GM23338 (cell line): ENCODE results near the gene ATG7. TPM values are rescaled to one million over a fixed set of nuclear protein-coding genes. Genes with fewer than 3 reads are reported as not detected.

Source experiments
- ATAC-seq: fragments of 200-7000 bp; cut with Tn5 transposase; 3 replicates; pipeline ENCODE4 v1.9.1; 2020
- DNase-seq: peaks from one replicate; pipeline ENCODE4 v3.0.0-alpha.2; 2015; ENCODE audit warnings: low spot score
- H2AFZ ChIP-seq: fragments of 200-600 bp; sonication (generic); 2 replicates; pipeline ENCODE4 v1.8.0; 2016; ENCODE audit warnings: antibody characterized with exemption, mild to moderate bottlenecking, moderate library complexity
- H3F3A ChIP-seq: fragments of 200-600 bp; sonication (generic); replicated peaks from 2 replicates; pipeline ENCODE4 v1.8.0; 2017; ENCODE audit warnings: antibody characterized with exemption, mixed run types, low read depth
- H3K27ac ChIP-seq: fragments of 200-600 bp; sonication (generic); 2 replicates; pipeline ENCODE4 v1.6.1; 2016; ENCODE audit warnings: low read depth
- H3K27me3 ChIP-seq: fragments of 200-600 bp; sonication (generic); 2 replicates; pipeline ENCODE4 v1.8.0; 2016; ENCODE audit warnings: mild to moderate bottlenecking, mixed run types, moderate library complexity; ENCODE audit not compliant: insufficient read depth
- H3K36me3 ChIP-seq: fragments of 200-600 bp; sonication (generic); 2 replicates; pipeline ENCODE4 v1.8.0; 2016; ENCODE audit warnings: mild to moderate bottlenecking; ENCODE audit not compliant: insufficient read depth
- H3K4me1 ChIP-seq: fragments of 200-600 bp; sonication (generic); 2 replicates; pipeline ENCODE4 v1.8.0; 2016; ENCODE audit warnings: mild to moderate bottlenecking, moderate library complexity; ENCODE audit not compliant: insufficient read depth
- H3K4me2 ChIP-seq: fragments of 200-600 bp; sonication (generic); 2 replicates; pipeline ENCODE4 v1.7.1; 2017; ENCODE audit warnings: mixed run types
- H3K4me3 ChIP-seq: fragments of 200-600 bp; sonication (generic); 2 replicates; pipeline ENCODE4 v1.6.1; 2016; ENCODE audit warnings: mixed run types
- H3K79me2 ChIP-seq: fragments of 200-600 bp; sonication (generic); replicated peaks from 2 replicates; pipeline ENCODE4 v1.8.0; 2017; ENCODE audit warnings: mild to moderate bottlenecking; ENCODE audit not compliant: insufficient read depth
- H3K9me2 ChIP-seq: fragments of 200-600 bp; sonication (generic); 2 replicates; pipeline ENCODE4 v1.8.0; 2017; ENCODE audit not compliant: insufficient read depth
- H4K20me1 ChIP-seq: fragments of 200-600 bp; sonication (generic); replicated peaks from 2 replicates; pipeline ENCODE4 v1.8.0; 2017; ENCODE audit warnings: mild to moderate bottlenecking; ENCODE audit not compliant: insufficient read depth
- H3K27ac Mint-ChIP-seq: 2 replicates; pipeline ENCODE4 v1.8.0; 2020; ENCODE audit warnings: inconsistent platforms, mild to moderate bottlenecking, moderate library complexity, mixed read lengths
- H3K27me3 Mint-ChIP-seq: 3 replicates; pipeline ENCODE4 v1.8.0; 2022; ENCODE audit warnings: low read depth, mild to moderate bottlenecking, moderate library complexity, mixed read lengths, inconsistent platforms; ENCODE audit not compliant: insufficient read depth, poor library complexity
- H3K36me3 Mint-ChIP-seq: 3 replicates; pipeline ENCODE4 v1.8.0; 2021; ENCODE audit warnings: low read depth, mild to moderate bottlenecking, inconsistent platforms, moderate library complexity, mixed read lengths
- H3K4me1 Mint-ChIP-seq: 3 replicates; pipeline ENCODE4 v1.8.0; 2020; ENCODE audit warnings: mild to moderate bottlenecking, inconsistent platforms, mixed read lengths
- H3K4me3 Mint-ChIP-seq: 3 replicates; pipeline ENCODE4 v1.8.0; 2021; ENCODE audit warnings: moderate library complexity, mild to moderate bottlenecking, inconsistent platforms, mixed read lengths
- H3K9me3 Mint-ChIP-seq: 3 replicates; pipeline ENCODE4 v1.8.0; 2020; ENCODE audit warnings: moderate library complexity, mild to moderate bottlenecking, inconsistent platforms, mixed read lengths
- CREB1 ChIP-seq: fragments of 250-450 bp; sonication (Bioruptor Pico); IDR thresholded peaks from 2 replicates; pipeline ENCODE4 v1.5.0; 2020; ENCODE audit warnings: low read depth, mild to moderate bottlenecking, moderate library complexity
- EZH2 ChIP-seq: fragments of 200-600 bp; sonication (generic); IDR thresholded peaks from one replicate; pipeline ENCODE4 v1.8.0; 2017; ENCODE audit warnings: antibody characterized with exemption, mild to moderate bottlenecking, low read depth; ENCODE audit not compliant: unreplicated experiment
- EZH2phosphoT487 ChIP-seq: fragments of 200-600 bp; sonication (generic); IDR thresholded peaks from one replicate; pipeline ENCODE4 v1.8.1; 2018; ENCODE audit warnings: antibody characterized with exemption; ENCODE audit not compliant: unreplicated experiment
- JUNB ChIP-seq: IDR thresholded peaks from one replicate; pipeline ENCODE4 v1.6.1; 2016; ENCODE audit warnings: antibody characterized with exemption; ENCODE audit not compliant: unreplicated experiment
- NANOG ChIP-seq: IDR thresholded peaks from 2 replicates; pipeline ENCODE4 v1.6.1; 2016; ENCODE audit warnings: antibody characterized with exemption, borderline replicate concordance
- POLR2AphosphoS5 ChIP-seq: IDR thresholded peaks from 2 replicates; pipeline ENCODE4 v1.6.1; 2016; ENCODE audit warnings: antibody characterized with exemption, low read depth
- STAT1 ChIP-seq: IDR thresholded peaks from one replicate; pipeline ENCODE4 v1.6.1; 2016; ENCODE audit warnings: antibody characterized with exemption; ENCODE audit not compliant: unreplicated experiment
- ZNF331 ChIP-seq: fragments of 250-450 bp; sonication (Bioruptor Pico); IDR thresholded peaks from 2 replicates; pipeline ENCODE4 v1.5.0; 2020; ENCODE audit warnings: low read depth, mild to moderate bottlenecking, moderate library complexity
- polyA plus RNA-seq: library from polyadenylated mRNA; unstranded; fragments of >200 nt; fragmentation: Nextera tagmentation; extraction: Ambion mirVana; gene quantifications from 2 replicates; pipeline ENCODE4 v1.2.1, GENCODE V29; 2016
- total RNA-seq: library from RNA; depleted of rRNA; stranded (reverse); fragments of >200 nt; shearing (Covaris generic); gene quantifications from 2 replicates; pipeline ENCODE4 v1.2.3, GENCODE V29; 2014
- TF ChIP-seq, protein P1 (sequence below): IDR thresholded peaks from 2 replicates; pipeline ENCODE4 v1.6.1; 2016; ENCODE audit warnings: antibody characterized with exemption
- TF ChIP-seq, protein P2 (sequence below): IDR thresholded peaks from one replicate; pipeline ENCODE4 v1.6.1; 2018; ENCODE audit warnings: antibody characterized with exemption; ENCODE audit not compliant: unreplicated experiment
- TF ChIP-seq, protein P3 (sequence below), 2 experiments: fragments of 200-600 bp in 1 of 2; sonication (generic) in 1 of 2; conservative IDR thresholded peaks; 2 replicates each; pipeline versions ENCODE4 v1.5.1 to v1.6.1; 2016 to 2017; ENCODE audit warnings: antibody characterized with exemption in 2 of 2, low read depth in 2 of 2, mild to moderate bottlenecking in 2 of 2, moderate library complexity in 1 of 2

Gene ATG7
- total and polyA plus RNA-seq, 2 experiments from 2014 or later = 16.2 to 36.7 TPM

DNA sequence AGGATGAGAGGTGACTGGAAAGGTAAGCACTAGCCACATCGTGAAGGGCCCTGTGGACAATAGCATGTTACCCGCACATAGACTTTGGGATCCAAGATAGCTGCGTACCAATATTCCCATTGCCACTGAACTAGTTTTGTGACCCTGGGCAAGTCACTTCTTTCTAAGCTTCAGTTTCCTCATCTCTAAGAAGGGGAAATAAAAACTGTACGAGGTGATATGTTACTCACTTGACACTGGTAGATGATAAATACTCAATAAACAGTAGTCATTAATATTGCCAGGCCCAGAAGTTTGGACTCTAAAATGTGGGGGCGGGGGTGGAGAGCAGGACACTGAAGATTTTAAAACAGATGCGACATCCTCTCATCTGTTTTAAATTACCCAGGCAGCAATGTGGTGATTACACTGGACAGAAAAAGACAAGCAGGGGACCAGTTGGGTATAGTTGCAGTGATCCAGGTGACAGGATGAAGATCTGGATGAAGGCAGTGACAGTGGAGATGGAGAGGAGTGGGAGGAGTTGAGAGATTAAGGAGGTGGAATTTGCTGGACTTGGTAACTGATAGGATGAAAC lies 2.5 kb downstream of the ATG7 start (continued):
- TF ChIP-seq, protein P1, sequence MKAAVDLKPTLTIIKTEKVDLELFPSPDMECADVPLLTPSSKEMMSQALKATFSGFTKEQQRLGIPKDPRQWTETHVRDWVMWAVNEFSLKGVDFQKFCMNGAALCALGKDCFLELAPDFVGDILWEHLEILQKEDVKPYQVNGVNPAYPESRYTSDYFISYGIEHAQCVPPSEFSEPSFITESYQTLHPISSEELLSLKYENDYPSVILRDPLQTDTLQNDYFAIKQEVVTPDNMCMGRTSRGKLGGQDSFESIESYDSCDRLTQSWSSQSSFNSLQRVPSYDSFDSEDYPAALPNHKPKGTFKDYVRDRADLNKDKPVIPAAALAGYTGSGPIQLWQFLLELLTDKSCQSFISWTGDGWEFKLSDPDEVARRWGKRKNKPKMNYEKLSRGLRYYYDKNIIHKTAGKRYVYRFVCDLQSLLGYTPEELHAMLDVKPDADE = no peak
- no peak for TF ChIP-seq POLR2AphosphoS5
- TF ChIP-seq NANOG = no peak
- TF ChIP-seq CREB1 (CRISPR knock-in tag) = no peak
- no peak for TF ChIP-seq JUNB
- TF ChIP-seq EZH2 = no peak
- TF ChIP-seq, protein P2, sequence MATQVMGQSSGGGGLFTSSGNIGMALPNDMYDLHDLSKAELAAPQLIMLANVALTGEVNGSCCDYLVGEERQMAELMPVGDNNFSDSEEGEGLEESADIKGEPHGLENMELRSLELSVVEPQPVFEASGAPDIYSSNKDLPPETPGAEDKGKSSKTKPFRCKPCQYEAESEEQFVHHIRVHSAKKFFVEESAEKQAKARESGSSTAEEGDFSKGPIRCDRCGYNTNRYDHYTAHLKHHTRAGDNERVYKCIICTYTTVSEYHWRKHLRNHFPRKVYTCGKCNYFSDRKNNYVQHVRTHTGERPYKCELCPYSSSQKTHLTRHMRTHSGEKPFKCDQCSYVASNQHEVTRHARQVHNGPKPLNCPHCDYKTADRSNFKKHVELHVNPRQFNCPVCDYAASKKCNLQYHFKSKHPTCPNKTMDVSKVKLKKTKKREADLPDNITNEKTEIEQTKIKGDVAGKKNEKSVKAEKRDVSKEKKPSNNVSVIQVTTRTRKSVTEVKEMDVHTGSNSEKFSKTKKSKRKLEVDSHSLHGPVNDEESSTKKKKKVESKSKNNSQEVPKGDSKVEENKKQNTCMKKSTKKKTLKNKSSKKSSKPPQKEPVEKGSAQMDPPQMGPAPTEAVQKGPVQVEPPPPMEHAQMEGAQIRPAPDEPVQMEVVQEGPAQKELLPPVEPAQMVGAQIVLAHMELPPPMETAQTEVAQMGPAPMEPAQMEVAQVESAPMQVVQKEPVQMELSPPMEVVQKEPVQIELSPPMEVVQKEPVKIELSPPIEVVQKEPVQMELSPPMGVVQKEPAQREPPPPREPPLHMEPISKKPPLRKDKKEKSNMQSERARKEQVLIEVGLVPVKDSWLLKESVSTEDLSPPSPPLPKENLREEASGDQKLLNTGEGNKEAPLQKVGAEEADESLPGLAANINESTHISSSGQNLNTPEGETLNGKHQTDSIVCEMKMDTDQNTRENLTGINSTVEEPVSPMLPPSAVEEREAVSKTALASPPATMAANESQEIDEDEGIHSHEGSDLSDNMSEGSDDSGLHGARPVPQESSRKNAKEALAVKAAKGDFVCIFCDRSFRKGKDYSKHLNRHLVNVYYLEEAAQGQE = no peak
- no peak for TF ChIP-seq STAT1

DNA sequence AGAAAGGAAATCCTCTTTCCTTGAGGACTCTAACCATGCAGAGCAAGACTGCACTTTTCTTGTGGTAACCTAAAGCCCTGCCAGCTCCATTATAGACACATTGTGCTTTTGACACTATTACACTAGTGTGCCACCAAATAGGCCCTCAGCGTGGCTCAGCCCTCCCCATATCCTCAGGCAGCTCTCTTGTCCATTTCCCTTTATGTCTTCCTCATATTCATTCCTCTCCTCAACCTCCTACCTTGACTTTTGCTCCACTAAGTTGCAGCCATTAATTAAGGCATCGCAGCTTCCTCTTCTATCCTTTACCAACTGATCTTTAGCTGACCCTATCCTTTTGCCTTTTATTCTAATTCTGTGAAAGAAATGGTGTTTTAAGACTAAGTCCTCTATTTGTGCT lies 3.7 kb downstream of the ATG7 start:
- ATAC-seq = no peak
- no peaks in the 10 kb centered on the region for H3K9me2 ChIP-seq
- H3K4me3 Mint-ChIP-seq = no peak overlapping the region
- TF ChIP-seq, protein P3, sequence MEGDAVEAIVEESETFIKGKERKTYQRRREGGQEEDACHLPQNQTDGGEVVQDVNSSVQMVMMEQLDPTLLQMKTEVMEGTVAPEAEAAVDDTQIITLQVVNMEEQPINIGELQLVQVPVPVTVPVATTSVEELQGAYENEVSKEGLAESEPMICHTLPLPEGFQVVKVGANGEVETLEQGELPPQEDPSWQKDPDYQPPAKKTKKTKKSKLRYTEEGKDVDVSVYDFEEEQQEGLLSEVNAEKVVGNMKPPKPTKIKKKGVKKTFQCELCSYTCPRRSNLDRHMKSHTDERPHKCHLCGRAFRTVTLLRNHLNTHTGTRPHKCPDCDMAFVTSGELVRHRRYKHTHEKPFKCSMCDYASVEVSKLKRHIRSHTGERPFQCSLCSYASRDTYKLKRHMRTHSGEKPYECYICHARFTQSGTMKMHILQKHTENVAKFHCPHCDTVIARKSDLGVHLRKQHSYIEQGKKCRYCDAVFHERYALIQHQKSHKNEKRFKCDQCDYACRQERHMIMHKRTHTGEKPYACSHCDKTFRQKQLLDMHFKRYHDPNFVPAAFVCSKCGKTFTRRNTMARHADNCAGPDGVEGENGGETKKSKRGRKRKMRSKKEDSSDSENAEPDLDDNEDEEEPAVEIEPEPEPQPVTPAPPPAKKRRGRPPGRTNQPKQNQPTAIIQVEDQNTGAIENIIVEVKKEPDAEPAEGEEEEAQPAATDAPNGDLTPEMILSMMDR (conservative IDR thresholded peaks at IDR 0.05; ENCODE audit: low read depth in 2 of 2) = no peak
- TF ChIP-seq CREB1 (CRISPR knock-in tag) (no peak), EZH2phosphoT487 (no peak), NANOG (no peak), ZNF331 (no peak), JUNB (no peak)
- TF ChIP-seq, protein P1 = no peak

More for the DNA sequence above, 3.7 kb downstream of the ATG7 start:
- Histone ChIP-seq H3K4me1 (peaks cover 7% of the 10 kb centered on the region), H3K4me3 (no peak overlapping the region), H3K36me3 (peaks cover under 1% of the 10 kb centered on the region; the same call in 1 of the 2 replicates), H3K27ac (no peak overlapping the region), H4K20me1 (no peaks in the 10 kb centered on the region), H3K27me3 (no peaks in the 10 kb centered on the region), H3K79me2 (peaks cover 24% of the 10 kb centered on the region), H3K4me2 (no peak overlapping the region), H3F3A (no peaks in the 10 kb centered on the region), H2AFZ (no peak overlapping the region)
- DNase-seq = no peak
- Mint-ChIP-seq H3K9me3 (no peaks in the 10 kb centered on the region), H3K4me1 (peaks cover 6% of the 10 kb centered on the region), H3K36me3 (peaks cover 3% of the 10 kb centered on the region; the same call in 2 of the 3 replicates), H3K27me3 (peaks cover 13% of the 10 kb centered on the region), H3K27ac (no peak overlapping the region)
